HCT116 (cell line): ENCODE measurements around the gene NMNAT3. TPM values are rescaled to one million over a fixed set of nuclear protein-coding genes. Genes with fewer than 3 reads are reported as not detected.

Source experiments
- ATAC-seq: fragments of 200-7000 bp; cut with Tn5 transposase; 2 replicates; pipeline ENCODE4 v1.9.1; 2020; ENCODE audit warnings: mild to moderate bottlenecking, moderate library complexity
- BruUV-seq: library from RNA; stranded (reverse); fragments of 400-500 nt; replicated peaks from 2 replicates; lab custom pipeline; 2021; lab: Mats Ljungman, UMichigan
- CTCF ChIA-PET: fragments of 300-600 bp; sonication (Branson Sonifier 250); formaldehyde crosslinking; loops from one replicate; lab custom pipeline; 2021; ENCODE audit warnings: antibody characterized with exemption; lab: Charles Lee
- POLR2A ChIA-PET: fragments of 300-600, 350-600 bp; sonication (Branson Sonifier 250); formaldehyde crosslinking; loops from one replicate; lab custom pipeline; 2021; ENCODE audit warnings: antibody characterized with exemption; lab: Charles Lee
- RAD21 ChIA-PET, 2 experiments: fragments of 300-600 bp; sonication (Branson Sonifier 250); formaldehyde crosslinking; loops; one replicate each; lab custom pipeline; 2023; ENCODE audit warnings: low total read pairs in 2 of 2; ENCODE audit not compliant: uncharacterized antibody in 2 of 2, unreplicated experiment in 2 of 2, low non-redundant PET in 1 of 2; lab: Charles Lee
- DNase-seq: peaks from one replicate; pipeline ENCODE4 v3.0.0-alpha.2; 2010; ENCODE audit warnings: low read depth, low spot score
- H2AFZ ChIP-seq: fragments of 200-600 bp; shearing (Covaris generic), sonication (generic); 2 replicates; pipeline ENCODE4 v1.6.1; 2017; ENCODE audit warnings: low read depth, mixed run types, mixed read lengths, antibody characterized with exemption, low read length; ENCODE audit not compliant: poor library complexity, severe bottlenecking
- H3K27ac ChIP-seq: 2 replicates; pipeline ENCODE4 v1.5.1; 2012; ENCODE audit warnings: low read depth, low read length
- H3K27me3 ChIP-seq: fragments of 200-600 bp; sonication (generic); 2 replicates; pipeline ENCODE4 v1.6.1; 2016; ENCODE audit warnings: mixed run types, low read length, mixed read lengths; ENCODE audit not compliant: insufficient read depth
- H3K36me3 ChIP-seq, 2 experiments: fragments of 200-500 bp in 1 of 2; fragments of 200-600 bp in 1 of 2; sonication (Bioruptor generic) in 1 of 2; sonication (generic) in 1 of 2; 2 replicates each; pipeline versions ENCODE4 v1.5.1 to v1.6.1; 2014 to 2016; ENCODE audit warnings: low read length in 2 of 2, inconsistent platforms in 1 of 2, mixed read lengths in 1 of 2, mixed run types in 1 of 2; ENCODE audit not compliant: insufficient read depth in 2 of 2, control insufficient read depth in 1 of 2
- H3K4me1 ChIP-seq, 2 experiments: fragments of 200-600 bp in 1 of 2; sonication (generic) in 1 of 2; 2 replicates each; pipeline versions ENCODE4 v1.5.1 to v1.6.1; 2012 to 2017; ENCODE audit warnings: low read length in 2 of 2, inconsistent platforms in 1 of 2, mild to moderate bottlenecking in 1 of 2, mixed read lengths in 1 of 2, mixed run types in 1 of 2, moderate library complexity in 1 of 2; ENCODE audit not compliant: insufficient read depth in 2 of 2, control insufficient read depth in 1 of 2
- H3K4me2 ChIP-seq: fragments of 200-600 bp; sonication (generic); 2 replicates; pipeline ENCODE4 v1.6.1; 2017; ENCODE audit warnings: mixed run types, low read length, mixed read lengths
- H3K4me3 ChIP-seq, 2 experiments: fragments of 200-600 bp in 1 of 2; sonication (generic) in 1 of 2; replicated peaks in 1 of 2; 2 replicates each; pipeline ENCODE4 v1.5.1; 2011 to 2016; ENCODE audit warnings: low read length in 2 of 2, control low read depth in 1 of 2, low read depth in 1 of 2, mild to moderate bottlenecking in 1 of 2, mixed read lengths in 1 of 2, mixed run types in 1 of 2
- H3K79me2 ChIP-seq: fragments of 200-600 bp; sonication (generic); 2 replicates; pipeline ENCODE4 v1.6.1; 2017; ENCODE audit warnings: mild to moderate bottlenecking, mixed run types, low read length, moderate library complexity, mixed read lengths; ENCODE audit not compliant: insufficient read depth
- H3K9ac ChIP-seq: fragments of 200-600 bp; sonication (generic); 2 replicates; pipeline ENCODE4 v1.6.1; 2016; ENCODE audit warnings: low read length, mixed read lengths
- H3K9me2 ChIP-seq: fragments of 200-600 bp; sonication (generic), shearing (Covaris generic); 2 replicates; pipeline ENCODE4 v1.6.1; 2017; ENCODE audit warnings: mixed run types, mild to moderate bottlenecking, moderate library complexity; ENCODE audit not compliant: insufficient read depth
- H3K9me3 ChIP-seq, 2 experiments: fragments of 200-500 bp in 1 of 2; fragments of 200-600 bp in 1 of 2; sonication (Bioruptor generic) in 1 of 2; sonication (generic) in 1 of 2; 2 replicates each; pipeline ENCODE4 v1.6.1; 2014 to 2017; ENCODE audit warnings: low read length in 2 of 2, mixed read lengths in 2 of 2, inconsistent platforms in 1 of 2, low read depth in 1 of 2, mild to moderate bottlenecking in 1 of 2, mixed run types in 1 of 2, moderate library complexity in 1 of 2; ENCODE audit not compliant: control insufficient read depth in 1 of 2, insufficient read depth in 1 of 2
- H4K20me1 ChIP-seq: fragments of 200-600 bp; sonication (generic), shearing (Covaris generic); 2 replicates; pipeline ENCODE4 v1.6.1; 2017; ENCODE audit warnings: mixed run types, mild to moderate bottlenecking, moderate library complexity; ENCODE audit not compliant: insufficient read depth
- ATF3 ChIP-seq: IDR thresholded peaks from 2 replicates; pipeline ENCODE4 v1.6.1; 2012
- CEBPB ChIP-seq: IDR thresholded peaks from 2 replicates; pipeline ENCODE4 v1.6.1; 2012; ENCODE audit warnings: low read depth
- CTCF ChIP-seq, 3 experiments: fragments of 200-600 bp in 1 of 3; sonication (generic) in 1 of 3; IDR thresholded peaks in 2 of 3; conservative IDR thresholded peaks in 1 of 3; 2 replicates each; pipeline ENCODE4 v1.5.1; 2012 to 2017; ENCODE audit warnings: low read depth in 2 of 3, low read length in 2 of 3, antibody characterized with exemption in 1 of 3, borderline replicate concordance in 1 of 3, control low read depth in 1 of 3, mild to moderate bottlenecking in 1 of 3, mixed read lengths in 1 of 3, mixed run types in 1 of 3, moderate library complexity in 1 of 3; ENCODE audit not compliant: insufficient read depth in 1 of 3
- EGR1 ChIP-seq: IDR thresholded peaks from 2 replicates; pipeline ENCODE4 v1.6.1; 2012; ENCODE audit warnings: low read depth
- ELF1 ChIP-seq: IDR thresholded peaks from 2 replicates; pipeline ENCODE4 v1.6.1; 2012; ENCODE audit warnings: low read depth, borderline replicate concordance
- EZH2 ChIP-seq: fragments of 200-600 bp; sonication (generic); IDR thresholded peaks from 2 replicates; pipeline ENCODE4 v1.6.1; 2017; ENCODE audit warnings: antibody characterized with exemption, mixed run types
- EZH2phosphoT487 ChIP-seq: fragments of 200-600 bp; IDR thresholded peaks from 2 replicates; pipeline ENCODE4 v1.6.1; 2018; ENCODE audit warnings: antibody characterized with exemption, borderline replicate concordance
- FOSL1 ChIP-seq: IDR thresholded peaks from 2 replicates; pipeline ENCODE4 v1.6.1; 2012; ENCODE audit warnings: low read depth
- JUND ChIP-seq: IDR thresholded peaks from 2 replicates; pipeline ENCODE4 v1.6.1; 2012
- POLR2A ChIP-seq: IDR thresholded peaks from 2 replicates; pipeline ENCODE4 v1.7.0; 2011; ENCODE audit warnings: borderline replicate concordance; ENCODE audit not compliant: insufficient read depth, insufficient read length; ENCODE audit errors: extremely low read depth
- POLR2AphosphoS5 ChIP-seq: IDR thresholded peaks from 2 replicates; pipeline ENCODE4 v1.6.1; 2011; ENCODE audit warnings: mild to moderate bottlenecking, low read depth, low read length, moderate library complexity
- RAD21 ChIP-seq: IDR thresholded peaks from 2 replicates; pipeline ENCODE4 v1.6.1; 2012; ENCODE audit warnings: low read depth, mild to moderate bottlenecking
- SIN3A ChIP-seq: IDR thresholded peaks from 2 replicates; pipeline ENCODE4 v1.6.1; 2012; ENCODE audit warnings: low read depth
- SRF ChIP-seq: IDR thresholded peaks from 2 replicates; pipeline ENCODE4 v1.6.1; 2012; ENCODE audit warnings: low read depth
- ZBTB33 ChIP-seq: IDR thresholded peaks from 2 replicates; pipeline ENCODE4 v1.6.1; 2011; ENCODE audit warnings: mild to moderate bottlenecking, low read length, moderate library complexity; ENCODE audit not compliant: insufficient replicate concordance; ENCODE audit errors: extremely low read depth
- ZFX ChIP-seq: fragments of 450-650 bp; IDR thresholded peaks from 2 replicates; pipeline ENCODE4 v1.6.1; 2017
- ZNF274 ChIP-seq: fragments of 200-500 bp; sonication (Bioruptor generic); IDR thresholded peaks from 2 replicates; pipeline ENCODE4 v1.6.1; 2014; ENCODE audit warnings: mild to moderate bottlenecking, low read depth, low read length, inconsistent platforms
- intact Hi-C: fragments of 100-400 bp; cut with micrococcal nuclease; formaldehyde crosslinking; loops from 2 replicates; pipeline ENCODE4 v1.10.0; 2022
- total RNA-seq: library from RNA; stranded (reverse); gene quantifications from one replicate; pipeline ENCODE4 v1.2.1, GENCODE V29; 2021; ENCODE audit not compliant: unreplicated experiment

The NMNAT3 gene
- total RNA-seq, 1 experiment from 2014 or later, result 5.7 TPM

DNA sequence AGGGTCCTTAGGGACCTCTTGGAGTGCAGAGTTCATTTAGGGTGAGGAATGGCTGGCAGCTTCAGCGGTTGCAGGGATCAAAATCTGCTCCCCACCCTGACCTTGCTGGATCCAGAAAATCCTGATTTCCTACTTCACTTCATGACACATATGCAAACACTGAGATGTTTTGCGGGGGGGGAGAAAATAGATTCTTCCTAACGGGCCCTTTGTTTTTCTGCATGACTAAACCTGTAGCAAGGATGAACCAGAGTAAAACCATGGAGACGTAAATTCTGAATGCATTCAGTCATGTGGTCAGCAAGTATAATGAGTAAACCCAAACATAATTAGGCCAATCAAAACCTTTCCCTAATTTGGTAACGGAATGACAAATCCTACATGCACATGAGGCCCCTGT lies 118.2 kb downstream of the NMNAT3 start:
- POLR2A ChIA-PET, result no interaction called here
- Histone ChIP-seq H3K27me3 (no peaks in the 10 kb centered on the region), H3K36me3 (no peaks in the 10 kb centered on the region), H3K4me2 (no peak overlapping the region), H3K9me3 (no peaks in the 10 kb centered on the region), H4K20me1 (no peaks in the 10 kb centered on the region), H3K4me1 (no peaks in the 10 kb centered on the region), H3K4me3 (no peak overlapping the region), H3K79me2 (no peaks in the 10 kb centered on the region), H3K27ac (no peak overlapping the region), H2AFZ (no peak overlapping the region), H3K9ac (no peak overlapping the region), H3K9me2 (no peaks in the 10 kb centered on the region)
- RAD21 ChIA-PET, result no interaction called here
- BruUV-seq, result no TSS peak
- TF ChIP-seq ZNF274 (no peak), SRF (no peak), ELF1 (no peak), SIN3A (no peak), EGR1 (no peak), POLR2AphosphoS5 (no peak), FOSL1 (no peak), EZH2phosphoT487 (no peak)
- CTCF ChIA-PET, result no interaction called here
- DNase-seq (no peak), ATAC-seq (no peak)
- intact Hi-C loops, result no loop called here

DNA sequence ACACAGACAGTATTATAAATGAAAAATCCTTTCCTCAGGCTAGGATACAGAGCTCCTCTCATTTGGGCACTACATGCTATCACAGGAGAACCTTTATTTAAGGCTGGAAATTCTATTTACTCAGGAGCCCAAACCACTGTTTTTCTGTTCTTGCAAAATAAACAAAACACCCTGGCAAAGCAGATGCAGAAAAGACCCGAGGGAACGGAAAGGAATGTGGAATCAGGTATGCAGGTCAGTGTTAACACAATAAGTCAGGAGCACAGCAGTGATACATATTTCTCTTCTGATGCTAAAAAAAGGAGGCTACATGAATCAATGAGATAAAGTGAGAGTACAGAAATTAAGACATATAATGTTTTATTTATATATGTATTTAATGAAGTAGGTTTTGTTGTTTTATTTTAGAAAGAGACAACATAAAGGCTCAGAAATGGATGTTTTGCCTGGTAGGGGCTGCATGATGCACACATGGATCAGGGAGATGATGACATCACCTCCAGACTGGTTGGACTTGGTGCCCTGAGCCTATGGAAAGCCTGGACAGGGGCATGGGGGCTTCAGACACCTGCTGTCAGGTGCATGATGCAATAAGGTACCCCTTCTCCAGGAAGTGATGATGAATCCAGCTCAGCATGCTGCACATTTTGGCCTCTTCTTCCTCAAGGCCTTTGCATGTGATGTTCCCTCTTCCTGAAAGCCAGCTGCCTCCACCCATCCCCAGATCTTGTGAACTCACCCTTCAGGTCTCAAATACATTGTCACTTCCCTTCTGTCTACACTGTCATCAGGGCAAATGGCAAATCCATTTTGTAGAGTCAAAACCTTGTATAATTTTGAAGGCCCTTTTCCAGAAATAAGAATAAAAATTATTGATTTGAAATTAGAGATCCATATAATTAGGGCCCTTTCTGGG lies 119.2 kb downstream of the NMNAT3 start:
- H3K9ac ChIP-seq, result no peak overlapping the region
- ATAC-seq, result no peak
- no peaks in the 10 kb centered on the region for H3K27me3 ChIP-seq
- ChIA-PET CTCF (no interaction called here), POLR2A (no interaction called here), RAD21 (no interaction called here)
- no peak overlapping the region for H3K27ac ChIP-seq
- no peaks in the 10 kb centered on the region for H3K9me3 ChIP-seq
- no peak overlapping the region for H2AFZ ChIP-seq
- intact Hi-C loops, result no loop called here
- no peaks in the 10 kb centered on the region for H3K4me1 ChIP-seq
- BruUV-seq, result no TSS peak
- no peak for DNase-seq
- no peak overlapping the region for H3K4me3 ChIP-seq
- no peaks in the 10 kb centered on the region for H3K9me2 ChIP-seq
- no peaks in the 10 kb centered on the region for H3K79me2 ChIP-seq
- H3K36me3 ChIP-seq, result no peaks in the 10 kb centered on the region
- no peaks in the 10 kb centered on the region for H4K20me1 ChIP-seq
- H3K4me2 ChIP-seq, result no peak overlapping the region
- TF ChIP-seq POLR2A, result no peak
- no peak for TF ChIP-seq CEBPB
- no peak for TF ChIP-seq EGR1
- no peak for TF ChIP-seq ATF3
- no peak for TF ChIP-seq CTCF (IDR thresholded peaks at IDR 0.05 in 2 of 3, conservative IDR thresholded peaks at IDR 0.05 in 1 of 3; ENCODE audit: borderline replicate concordance in 1 of 3, insufficient read depth in 1 of 3, low read depth in 2 of 3, low read length in 2 of 3)
- TF ChIP-seq ZBTB33, result no peak
- no peak for TF ChIP-seq JUND
- no peak for TF ChIP-seq ZFX
- no peak for TF ChIP-seq EZH2
- TF ChIP-seq ELF1, result no peak
- TF ChIP-seq RAD21, result no peak
- TF ChIP-seq POLR2AphosphoS5, result no peak
- TF ChIP-seq FOSL1, result no peak
- no peak for TF ChIP-seq ZNF274
